HepG2 (cell line): Measurements from ENCODE around the gene KIF1C. TPM values are rescaled to one million over a fixed set of nuclear protein-coding genes. Genes with fewer than 3 reads are reported as not detected.

Experiments used
- AKAP8 ChIP-seq: sonication (generic); formaldehyde crosslinking; IDR thresholded peaks from 2 replicates; pipeline ENCODE4 v1.5.1; 2020; ENCODE audit warnings: mild to moderate bottlenecking, missing genetic modification reagents
- ARHGAP35 ChIP-seq: sonication (generic); formaldehyde crosslinking; IDR thresholded peaks from 2 replicates; pipeline ENCODE4 v1.9.0; 2022; ENCODE audit warnings: mild to moderate bottlenecking, inconsistent platforms, moderate library complexity, missing genetic modification reagents, borderline replicate concordance
- BRF2 ChIP-seq: sonication (generic); formaldehyde crosslinking; IDR thresholded peaks from 2 replicates; pipeline ENCODE4 v1.8.1; 2022; ENCODE audit warnings: mild to moderate bottlenecking, missing genetic modification reagents
- CBFB ChIP-seq: sonication (generic); formaldehyde crosslinking; IDR thresholded peaks from 2 replicates; pipeline ENCODE4 v1.4.0; 2020; ENCODE audit warnings: missing genetic modification reagents
- ELF4 ChIP-seq: sonication (generic); formaldehyde crosslinking; IDR thresholded peaks from 2 replicates; pipeline ENCODE4 v1.5.0; 2020; ENCODE audit warnings: missing genetic modification reagents, mild to moderate bottlenecking, moderate library complexity, borderline replicate concordance
- EZH2 ChIP-seq: conservative IDR thresholded peaks from 2 replicates; pipeline ENCODE4 v1.6.1; 2012; ENCODE audit warnings: mild to moderate bottlenecking, low read depth, low read length, moderate library complexity
- GMEB1 ChIP-seq: sonication (generic); formaldehyde crosslinking; IDR thresholded peaks from 2 replicates; pipeline ENCODE4 v1.5.1; 2020; ENCODE audit warnings: missing genetic modification reagents, mild to moderate bottlenecking, borderline replicate concordance
- GPN1 ChIP-seq: sonication (generic); formaldehyde crosslinking; IDR thresholded peaks from 2 replicates; pipeline ENCODE4 v1.5.1; 2020; ENCODE audit warnings: missing genetic modification reagents, borderline replicate concordance
- HMG20B ChIP-seq: conservative IDR thresholded peaks from 2 replicates; pipeline ENCODE4 v1.6.1; 2016; ENCODE audit warnings: missing genetic modification reagents, missing compliant biosample characterization
- KLF13 ChIP-seq: sonication (generic); formaldehyde crosslinking; IDR thresholded peaks from 2 replicates; pipeline ENCODE4 v1.4.0; 2020; ENCODE audit warnings: mild to moderate bottlenecking, missing genetic modification reagents
- LCORL ChIP-seq, 2 experiments: fragments of 450-650 bp in 1 of 2; sonication (generic) in 1 of 2; formaldehyde crosslinking in 1 of 2; IDR thresholded peaks; 2 replicates each; pipeline versions ENCODE4 v1.5.0 to v1.6.1; 2017 to 2020; ENCODE audit warnings: antibody characterized with exemption in 1 of 2, missing genetic modification reagents in 1 of 2
- MED8 ChIP-seq: sonication (generic); formaldehyde crosslinking; IDR thresholded peaks from 2 replicates; pipeline ENCODE4 v1.8.1; 2023; ENCODE audit warnings: mild to moderate bottlenecking, missing genetic modification reagents; ENCODE audit not compliant: insufficient replicate concordance
- NCOA2 ChIP-seq: sonication (generic); formaldehyde crosslinking; IDR thresholded peaks from 2 replicates; pipeline ENCODE4 v1.8.0; 2022; ENCODE audit warnings: inconsistent platforms
- PHF20 ChIP-seq: sonication (generic); formaldehyde crosslinking; IDR thresholded peaks from 2 replicates; pipeline ENCODE4 v1.5.0; 2020; ENCODE audit warnings: mild to moderate bottlenecking, missing genetic modification reagents
- PLSCR1 ChIP-seq: sonication (generic); formaldehyde crosslinking; IDR thresholded peaks from 2 replicates; pipeline ENCODE4 v1.5.0; 2020; ENCODE audit warnings: missing genetic modification reagents, mild to moderate bottlenecking, borderline replicate concordance
- POGK ChIP-seq: sonication (generic); formaldehyde crosslinking; conservative IDR thresholded peaks from 2 replicates; pipeline ENCODE4 v1.8.0; 2022; ENCODE audit warnings: mild to moderate bottlenecking, moderate library complexity, missing genetic modification reagents
- ZNF205 ChIP-seq: IDR thresholded peaks from 2 replicates; pipeline ENCODE4 v1.6.1; 2018; ENCODE audit warnings: missing biosample characterization, missing genetic modification reagents
- ZNF276 ChIP-seq: sonication (generic); formaldehyde crosslinking; IDR thresholded peaks from 2 replicates; pipeline ENCODE4 v1.4.0; 2020; ENCODE audit warnings: mild to moderate bottlenecking, low read depth, missing genetic modification reagents
- ZNF446 ChIP-seq: sonication (generic); formaldehyde crosslinking; IDR thresholded peaks from 2 replicates; pipeline ENCODE4 v1.5.0; 2020; ENCODE audit warnings: mild to moderate bottlenecking, missing genetic modification reagents
- ZNF530 ChIP-seq: sonication (generic); formaldehyde crosslinking; IDR thresholded peaks from 2 replicates; pipeline ENCODE4 v1.5.0; 2020; ENCODE audit warnings: low read depth, mild to moderate bottlenecking, missing genetic modification reagents
- ZNF616 ChIP-seq: sonication (generic); formaldehyde crosslinking; IDR thresholded peaks from 2 replicates; pipeline ENCODE4 v1.5.0; 2020; ENCODE audit warnings: low read depth, mild to moderate bottlenecking, missing genetic modification reagents
- ZSCAN31 ChIP-seq: sonication (generic); formaldehyde crosslinking; IDR thresholded peaks from 2 replicates; pipeline ENCODE4 v1.5.0; 2020; ENCODE audit warnings: low read depth, mild to moderate bottlenecking, missing genetic modification reagents
- polyA plus RNA-seq, 8 experiments: library from polyadenylated mRNA; depleted of rRNA in 3 of 8; stranded (reverse) in 7 of 8; unstranded in 1 of 8; fragments of >200 nt; fragmentation: Illumina TruSeq in 4 of 8; extraction: Trizol in 4 of 8; gene quantifications; 2 replicates each; pipeline versions ENCODE4 v1.2.1 to v1.2.3, GENCODE V29; 2011 to 2016; ENCODE audit warnings: low read depth in 4 of 8, missing spikeins in 1 of 8, mixed read lengths in 1 of 8; ENCODE audit not compliant: insufficient read depth in 1 of 8
- total RNA-seq, 5 experiments: library from RNA; depleted of rRNA; stranded (reverse); fragments of >200 nt; fragmentation: Illumina TruSeq; extraction: Trizol; gene quantifications; 2 replicates each; pipeline ENCODE4 v1.2.3, GENCODE V29; 2016; ENCODE audit warnings: low read depth in 1 of 5

KIF1C gene
- total and polyA plus RNA-seq, 2 of the 13 experiments (the other 11 are each of a cell fraction or from before 2014, with no cell fraction given) = 70.0 to 104 TPM

- TF ChIP-seq ZNF446 (CRISPR knock-in tag) (peak; percentile 28; the same call in 1 of the 2 replicates), ZSCAN31 (CRISPR knock-in tag) (no peak; the same call in 1 of the 2 replicates), PLSCR1 (CRISPR knock-in tag) (no peak), GPN1 (no peak), ZNF616 (0 out of 2 replicates have a peak, but pooled peaks have one; percentile 31), KLF13 (CRISPR knock-in tag) (no peak), ELF4 (CRISPR knock-in tag) (no peak), CBFB (CRISPR knock-in tag) (no peak), LCORL (IDR thresholded peaks at IDR 0.05) (no peak), LCORL (CRISPR knock-in tag; IDR thresholded peaks at IDR 0.05) (peak; percentile 18; the same call in 1 of the 2 replicates), ZNF276 (CRISPR knock-in tag) (peak; percentile 81; the same call in 1 of the 2 replicates), ZNF530 (CRISPR knock-in tag) (0 out of 2 replicates have a peak, but pooled peaks have one; percentile 31), EZH2 (no peak), POGK (CRISPR knock-in tag) (no peak), ARHGAP35 (no peak), NCOA2 (CRISPR knock-in tag) (no peak; the same call in 1 of the 2 replicates), AKAP8 (CRISPR knock-in tag) (no peak), PHF20 (CRISPR knock-in tag) (peak; percentile 17; the same call in 1 of the 2 replicates), BRF2 (no peak), HMG20B (no peak), ZNF205 (CRISPR knock-in tag) (0 out of 2 replicates have a peak, but pooled peaks have one; percentile 23), MED8 (CRISPR knock-in tag) (no peak), GMEB1 (CRISPR knock-in tag) (no peak)
These were observed 48.3 kb upstream of the KIF1C start (continued) for GRCh38 chr17:4949321-4950074.
